MM.1S (cell line): ENCODE data around the gene GPR87.

Source experiments
- DNase-seq: peaks from one replicate; pipeline ENCODE4 v3.0.0-alpha.2; 2015
- H2AFZ ChIP-seq: fragments of 300-600 bp; sonication (generic); 2 replicates; pipeline ENCODE4 v1.6.0; 2016; ENCODE audit warnings: antibody characterized with exemption, low read length
- H3F3A ChIP-seq: fragments of 300-600 bp; sonication (generic); 2 replicates; pipeline ENCODE4 v1.6.1; 2016; ENCODE audit warnings: mild to moderate bottlenecking, antibody characterized with exemption, low read length, moderate library complexity, mixed read lengths; ENCODE audit not compliant: insufficient read depth
- H3K27ac ChIP-seq: fragments of 300-600 bp; sonication (generic); 2 replicates; pipeline ENCODE4 v1.5.1; 2016; ENCODE audit warnings: mild to moderate bottlenecking, low read length
- H3K27me3 ChIP-seq: fragments of 300-600 bp; sonication (generic); replicated peaks from 2 replicates; pipeline ENCODE4 v1.6.0; 2016; ENCODE audit warnings: low read length; ENCODE audit not compliant: insufficient read depth
- H3K36me3 ChIP-seq: fragments of 300-600 bp; sonication (generic); replicated peaks from 2 replicates; pipeline ENCODE4 v1.6.1; 2016; ENCODE audit warnings: mild to moderate bottlenecking, low read length, mixed read lengths; ENCODE audit not compliant: insufficient read depth
- H3K4me1 ChIP-seq: fragments of 300-600 bp; sonication (generic); 2 replicates; pipeline ENCODE4 v1.6.1; 2016; ENCODE audit warnings: low read length, mixed read lengths
- H3K4me2 ChIP-seq: fragments of 300-600 bp; sonication (generic); 2 replicates; pipeline ENCODE4 v1.6.0; 2016; ENCODE audit warnings: low read depth, low read length
- H3K4me3 ChIP-seq: fragments of 300-600 bp; sonication (generic); 2 replicates; pipeline ENCODE4 v1.5.1; 2016; ENCODE audit warnings: low read length, mixed read lengths
- H3K79me2 ChIP-seq: fragments of 300-600 bp; sonication (generic); 2 replicates; pipeline ENCODE4 v1.6.1; 2016; ENCODE audit warnings: mixed run types, low read length, mixed read lengths
- H3K9ac ChIP-seq: fragments of 300-600 bp; sonication (generic); 2 replicates; pipeline ENCODE4 v1.6.1; 2016; ENCODE audit warnings: low read length, mixed read lengths
- H3K9me2 ChIP-seq: fragments of 300-600 bp; sonication (generic); replicated peaks from 2 replicates; pipeline ENCODE4 v1.6.1; 2016; ENCODE audit warnings: mild to moderate bottlenecking, low read length, mixed read lengths; ENCODE audit not compliant: insufficient read depth
- H3K9me3 ChIP-seq: fragments of 300-600 bp; sonication (generic); replicated peaks from 2 replicates; pipeline ENCODE4 v1.6.1; 2016; ENCODE audit warnings: mild to moderate bottlenecking, low read length, mixed read lengths; ENCODE audit not compliant: insufficient read depth
- H4K20me1 ChIP-seq: fragments of 300-600 bp; sonication (generic); 2 replicates; pipeline ENCODE4 v1.6.1; 2016; ENCODE audit warnings: mild to moderate bottlenecking, low read length, moderate library complexity, mixed read lengths; ENCODE audit not compliant: insufficient read depth
- EZH2 ChIP-seq: fragments of 300-600 bp; sonication (generic); optimal IDR thresholded peaks from 2 replicates; pipeline ENCODE3; 2017; ENCODE audit warnings: low read depth, mild to moderate bottlenecking, antibody characterized with exemption, low read length, mixed read lengths
- EZH2phosphoT487 ChIP-seq: fragments of 300-600 bp; sonication (generic); IDR thresholded peaks from 2 replicates; pipeline ENCODE4 v1.6.1; 2018; ENCODE audit warnings: antibody characterized with exemption, low read length
- TF ChIP-seq, protein P1 (sequence below): fragments of 300-600 bp; sonication (generic); IDR thresholded peaks from 2 replicates; pipeline ENCODE4 v1.5.1; 2016; ENCODE audit warnings: antibody characterized with exemption, low read length, mixed read lengths

The GPR87 gene, protein sequence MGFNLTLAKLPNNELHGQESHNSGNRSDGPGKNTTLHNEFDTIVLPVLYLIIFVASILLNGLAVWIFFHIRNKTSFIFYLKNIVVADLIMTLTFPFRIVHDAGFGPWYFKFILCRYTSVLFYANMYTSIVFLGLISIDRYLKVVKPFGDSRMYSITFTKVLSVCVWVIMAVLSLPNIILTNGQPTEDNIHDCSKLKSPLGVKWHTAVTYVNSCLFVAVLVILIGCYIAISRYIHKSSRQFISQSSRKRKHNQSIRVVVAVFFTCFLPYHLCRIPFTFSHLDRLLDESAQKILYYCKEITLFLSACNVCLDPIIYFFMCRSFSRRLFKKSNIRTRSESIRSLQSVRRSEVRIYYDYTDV

GRCh38 chr3:151316267-151316991 lies at the start of gene GPR87:
Gene GPR87, minus strand, starts transcription at chr3:151316820. Its CDS starts 16,720 bp downstream, at chr3:151300100.
- Histone ChIP-seq H4K20me1 (no peaks in the 10 kb centered on the region), H3K9me3 (no peaks in the 10 kb centered on the region), H3K9ac (no peak within 1 kb of the TSS), H3K4me1 (no peaks in the 10 kb centered on the region), H3K4me3 (no peak within 1 kb of the TSS), H3K4me2 (no peak within 1 kb of the TSS), H2AFZ (no peak within 1 kb of the TSS), H3K36me3 (no peaks in the 10 kb centered on the region), H3F3A (no peaks in the 10 kb centered on the region), H3K9me2 (no peaks in the 10 kb centered on the region), H3K27ac (no peak within 1 kb of the TSS), H3K27me3 (no peaks in the 10 kb centered on the region), H3K79me2 (no peaks in the 10 kb centered on the region)
- no peak for TF ChIP-seq EZH2
- TF ChIP-seq EZH2phosphoT487: no peak
- TF ChIP-seq, protein P1, sequence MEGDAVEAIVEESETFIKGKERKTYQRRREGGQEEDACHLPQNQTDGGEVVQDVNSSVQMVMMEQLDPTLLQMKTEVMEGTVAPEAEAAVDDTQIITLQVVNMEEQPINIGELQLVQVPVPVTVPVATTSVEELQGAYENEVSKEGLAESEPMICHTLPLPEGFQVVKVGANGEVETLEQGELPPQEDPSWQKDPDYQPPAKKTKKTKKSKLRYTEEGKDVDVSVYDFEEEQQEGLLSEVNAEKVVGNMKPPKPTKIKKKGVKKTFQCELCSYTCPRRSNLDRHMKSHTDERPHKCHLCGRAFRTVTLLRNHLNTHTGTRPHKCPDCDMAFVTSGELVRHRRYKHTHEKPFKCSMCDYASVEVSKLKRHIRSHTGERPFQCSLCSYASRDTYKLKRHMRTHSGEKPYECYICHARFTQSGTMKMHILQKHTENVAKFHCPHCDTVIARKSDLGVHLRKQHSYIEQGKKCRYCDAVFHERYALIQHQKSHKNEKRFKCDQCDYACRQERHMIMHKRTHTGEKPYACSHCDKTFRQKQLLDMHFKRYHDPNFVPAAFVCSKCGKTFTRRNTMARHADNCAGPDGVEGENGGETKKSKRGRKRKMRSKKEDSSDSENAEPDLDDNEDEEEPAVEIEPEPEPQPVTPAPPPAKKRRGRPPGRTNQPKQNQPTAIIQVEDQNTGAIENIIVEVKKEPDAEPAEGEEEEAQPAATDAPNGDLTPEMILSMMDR: no peak
- no peak for DNase-seq

DNA sequence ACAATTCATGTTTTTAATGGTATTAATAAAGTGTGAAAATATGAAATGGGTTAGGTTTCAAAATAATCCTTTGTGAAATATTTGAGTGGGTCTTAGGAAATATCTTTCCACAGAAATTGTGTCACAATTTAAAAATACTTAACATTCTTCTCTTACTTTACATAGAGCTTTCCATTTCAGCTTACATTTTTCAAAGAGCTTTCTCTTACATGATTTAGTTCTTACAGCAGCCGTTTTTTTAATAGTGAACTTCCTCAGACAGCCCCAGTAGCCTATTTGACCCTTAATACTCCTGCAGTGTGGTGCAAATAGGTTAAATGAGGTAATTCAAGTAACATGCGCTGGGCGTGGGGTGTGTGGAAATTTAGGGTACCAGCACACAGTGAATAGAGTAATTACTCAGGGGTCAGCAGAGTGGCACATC lies 46.1 kb upstream of the GPR87 start:
- H2AFZ ChIP-seq: no peak overlapping the region
- H3K27me3 ChIP-seq: no peaks in the 10 kb centered on the region
- H4K20me1 ChIP-seq: no peaks in the 10 kb centered on the region
- H3K9me2 ChIP-seq: no peaks in the 10 kb centered on the region
- H3K79me2 ChIP-seq: no peaks in the 10 kb centered on the region
- H3K36me3 ChIP-seq: no peaks in the 10 kb centered on the region
- no peak overlapping the region for H3K4me2 ChIP-seq
- no peak overlapping the region for H3K27ac ChIP-seq
- no peak for DNase-seq
- no peaks in the 10 kb centered on the region for H3K9me3 ChIP-seq
- no peaks in the 10 kb centered on the region for H3K4me1 ChIP-seq
- no peaks in the 10 kb centered on the region for H3F3A ChIP-seq
- TF ChIP-seq EZH2 (no peak), EZH2phosphoT487 (no peak)
- TF ChIP-seq, protein P1: no peak
- no peak overlapping the region for H3K4me3 ChIP-seq
- H3K9ac ChIP-seq: no peak overlapping the region

DNA sequence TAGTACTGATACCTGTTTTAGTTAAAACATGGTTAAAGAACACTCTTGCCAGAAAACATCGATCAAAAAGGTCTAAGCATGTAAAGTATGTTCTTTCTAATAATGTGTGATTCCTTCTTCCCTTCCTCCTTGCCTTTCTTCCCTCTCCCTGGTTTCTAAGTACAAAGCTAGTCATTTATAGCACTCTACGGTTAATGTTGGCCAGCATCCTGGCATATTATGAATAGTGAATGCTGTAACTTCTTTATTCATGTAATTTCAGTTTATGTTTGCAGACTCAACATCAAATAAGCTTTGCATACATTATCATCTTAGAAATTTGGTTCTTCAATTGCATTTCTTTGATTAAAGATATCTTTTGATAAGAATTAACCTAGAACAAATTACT lies 40.8 kb upstream of the GPR87 start:
- TF ChIP-seq, protein P1: no peak
- TF ChIP-seq EZH2phosphoT487: no peak
- TF ChIP-seq EZH2: no peak
- no peak overlapping the region for H2AFZ ChIP-seq
- H3K27ac ChIP-seq: no peak overlapping the region
- H3K36me3 ChIP-seq: no peaks in the 10 kb centered on the region
- no peaks in the 10 kb centered on the region for H3K4me1 ChIP-seq
- H3K4me3 ChIP-seq: no peak overlapping the region
- H4K20me1 ChIP-seq: no peaks in the 10 kb centered on the region
- H3K27me3 ChIP-seq: no peaks in the 10 kb centered on the region
- no peak overlapping the region for H3K4me2 ChIP-seq
- H3K9me2 ChIP-seq: no peaks in the 10 kb centered on the region
- no peak overlapping the region for H3K9ac ChIP-seq
- no peaks in the 10 kb centered on the region for H3F3A ChIP-seq
- H3K9me3 ChIP-seq: no peaks in the 10 kb centered on the region
- no peak for DNase-seq
- H3K79me2 ChIP-seq: no peaks in the 10 kb centered on the region
